GM12873 (cell line): Measurements from ENCODE around the gene CELSR2.

Experiments
- CTCF ChIP-seq: IDR thresholded peaks from 2 replicates; pipeline ENCODE4 v1.5.1; 2012; ENCODE audit warnings: low read depth, mild to moderate bottlenecking, moderate library complexity, low read length, control low read depth; ENCODE audit not compliant: insufficient read depth; ENCODE audit errors: missing control alignments

The CELSR2 gene

GRCh38 chr1:109258481-109259466, 9.4 kb downstream of the CELSR2 start:
- no peak for TF ChIP-seq CTCF

GRCh38 chr1:109259674-109260557, 10.6 kb downstream of the CELSR2 start:
- TF ChIP-seq CTCF = no peak

- TF ChIP-seq CTCF = no peak
These were observed 11.7 kb downstream of the CELSR2 start for GRCh38 chr1:109261006-109261405.

GRCh38 chr1:109261578-109261977, 12.2 kb downstream of the CELSR2 start:
- TF ChIP-seq CTCF = no peak

- TF ChIP-seq CTCF = no peak
These were observed 13.1 kb downstream of the CELSR2 start for GRCh38 chr1:109262231-109263055.

- no peak for TF ChIP-seq CTCF
These were observed 13.9 kb downstream of the CELSR2 start for GRCh38 chr1:109263234-109263596.
